WTC11 (cell line): ENCODE results near the gene S100P. TPM values are rescaled to one million over a fixed set of nuclear protein-coding genes. Genes with fewer than 3 reads are reported as not detected.

Experiments used
- ATAC-seq: fragments of 200-7000 bp; cut with Tn5 transposase; 2 replicates; pipeline ENCODE4 v1.10.0; 2021; ENCODE audit warnings: mild to moderate bottlenecking, moderate library complexity
- CTCF ChIA-PET: fragments of 300-600 bp; sonication (Branson Sonifier 250); formaldehyde crosslinking; loops from one replicate; lab custom pipeline; 2021; ENCODE audit warnings: antibody characterized with exemption; lab: Charles Lee
- POLR2A ChIA-PET: fragments of 350-600 bp; sonication (Branson Sonifier 250); formaldehyde crosslinking; loops from one replicate; lab custom pipeline; 2021; ENCODE audit warnings: antibody characterized with exemption; lab: Charles Lee
- DNase-seq: peaks from one replicate; pipeline ENCODE4 v3.0.0; 2021; ENCODE audit warnings: low spot score
- H3K27ac Mint-ChIP-seq: 2 replicates; pipeline ENCODE4 v1.8.0; 2021; ENCODE audit warnings: mixed read lengths
- H3K27me3 Mint-ChIP-seq: 2 replicates; pipeline ENCODE4 v1.8.0; 2021; ENCODE audit warnings: low read depth, mild to moderate bottlenecking, moderate library complexity, mixed read lengths
- H3K36me3 Mint-ChIP-seq: 2 replicates; pipeline ENCODE4 v1.8.0; 2021; ENCODE audit warnings: mixed read lengths
- H3K4me1 Mint-ChIP-seq: 2 replicates; pipeline ENCODE4 v1.8.0; 2022; ENCODE audit warnings: mixed read lengths
- H3K4me3 Mint-ChIP-seq: 2 replicates; pipeline ENCODE4 v1.8.0; 2021; ENCODE audit warnings: mild to moderate bottlenecking, moderate library complexity, mixed read lengths
- H3K9me3 Mint-ChIP-seq: 2 replicates; pipeline ENCODE4 v1.8.0; 2021; ENCODE audit warnings: mixed read lengths
- CBFB ChIP-seq: sonication (generic); formaldehyde crosslinking; IDR thresholded peaks from 2 replicates; pipeline ENCODE4 v1.8.1; 2022; ENCODE audit warnings: mild to moderate bottlenecking, low read depth, missing genetic modification reagents
- E2F5 ChIP-seq: sonication (generic); formaldehyde crosslinking; IDR thresholded peaks from 2 replicates; pipeline ENCODE4 v1.8.1; 2022; ENCODE audit warnings: mild to moderate bottlenecking, moderate library complexity, missing genetic modification reagents
- EMX1 ChIP-seq: fragments of 250-450 bp; sonication (Bioruptor Pico); IDR thresholded peaks from 2 replicates; pipeline ENCODE4 v1.8.0; 2021; ENCODE audit warnings: mild to moderate bottlenecking
- ETV6 ChIP-seq: sonication (generic); formaldehyde crosslinking; IDR thresholded peaks from 2 replicates; pipeline ENCODE4 v1.8.1; 2022; ENCODE audit warnings: mild to moderate bottlenecking, missing genetic modification reagents
- GTF2I ChIP-seq: fragments of 250-450 bp; sonication (Bioruptor Pico); conservative IDR thresholded peaks from 2 replicates; pipeline ENCODE4 v1.4.0; 2021; ENCODE audit warnings: mild to moderate bottlenecking
- MXD4 ChIP-seq: fragments of 250-450 bp; sonication (Bioruptor Pico); IDR thresholded peaks from 2 replicates; pipeline ENCODE4 v1.8.0; 2021; ENCODE audit warnings: mild to moderate bottlenecking, moderate library complexity, borderline replicate concordance
- MYBL2 ChIP-seq: sonication (generic); formaldehyde crosslinking; IDR thresholded peaks from 2 replicates; pipeline ENCODE4 v1.8.1; 2023; ENCODE audit warnings: mild to moderate bottlenecking, moderate library complexity, missing genetic modification reagents
- PRRX2 ChIP-seq: fragments of 250-450 bp; sonication (Bioruptor Pico); IDR thresholded peaks from 2 replicates; pipeline ENCODE4 v1.8.0; 2021; ENCODE audit warnings: mild to moderate bottlenecking
- RELA ChIP-seq: sonication (generic); formaldehyde crosslinking; IDR thresholded peaks from 2 replicates; pipeline ENCODE4 v1.8.1; 2022; ENCODE audit warnings: missing genetic modification reagents, mild to moderate bottlenecking, borderline replicate concordance
- SMAD4 ChIP-seq: sonication (generic); formaldehyde crosslinking; IDR thresholded peaks from 2 replicates; pipeline ENCODE4 v1.8.0; 2022; ENCODE audit warnings: mild to moderate bottlenecking, missing genetic modification reagents
- SOX15 ChIP-seq: fragments of 250-450 bp; sonication (Bioruptor Pico); IDR thresholded peaks from 2 replicates; pipeline ENCODE4 v1.9.0; 2021; ENCODE audit warnings: mild to moderate bottlenecking
- SP1 ChIP-seq: sonication (generic); formaldehyde crosslinking; conservative IDR thresholded peaks from 2 replicates; pipeline ENCODE4 v1.8.1; 2022; ENCODE audit warnings: missing genetic modification reagents
- TEAD1 ChIP-seq: sonication (generic); formaldehyde crosslinking; IDR thresholded peaks from 2 replicates; pipeline ENCODE4 v1.8.0; 2022; ENCODE audit warnings: mild to moderate bottlenecking, missing genetic modification reagents
- ZNF317 ChIP-seq: sonication (generic); formaldehyde crosslinking; IDR thresholded peaks from 2 replicates; pipeline ENCODE4 v1.8.1; 2023; ENCODE audit warnings: low read depth, mild to moderate bottlenecking, moderate library complexity, missing genetic modification reagents, borderline replicate concordance
- ZNF416 ChIP-seq: fragments of 250-450 bp; sonication (Bioruptor Pico); IDR thresholded peaks from 2 replicates; pipeline ENCODE4 v1.9.0; 2021; ENCODE audit warnings: mild to moderate bottlenecking, inconsistent platforms
- total RNA-seq: library from RNA; stranded (reverse); gene quantifications from 3 replicates; pipeline ENCODE4 v1.2.3, GENCODE V29; 2021
- TF ChIP-seq, protein P1 (sequence below): sonication (generic); formaldehyde crosslinking; IDR thresholded peaks from 2 replicates; pipeline ENCODE4 v1.8.1; 2023; ENCODE audit warnings: mild to moderate bottlenecking, missing genetic modification reagents, borderline replicate concordance
- TF ChIP-seq, protein P2 (sequence below): sonication (generic); formaldehyde crosslinking; IDR thresholded peaks from 2 replicates; pipeline ENCODE4 v1.8.0; 2022; ENCODE audit warnings: mild to moderate bottlenecking, missing genetic modification reagents
- TF ChIP-seq, protein P3 (sequence below): sonication (generic); formaldehyde crosslinking; IDR thresholded peaks from 2 replicates; pipeline ENCODE4 v1.8.1; 2023; ENCODE audit warnings: mild to moderate bottlenecking, moderate library complexity, missing genetic modification reagents

The S100P gene
- total RNA-seq, 1 experiment from 2014 or later: not detected

DNA sequence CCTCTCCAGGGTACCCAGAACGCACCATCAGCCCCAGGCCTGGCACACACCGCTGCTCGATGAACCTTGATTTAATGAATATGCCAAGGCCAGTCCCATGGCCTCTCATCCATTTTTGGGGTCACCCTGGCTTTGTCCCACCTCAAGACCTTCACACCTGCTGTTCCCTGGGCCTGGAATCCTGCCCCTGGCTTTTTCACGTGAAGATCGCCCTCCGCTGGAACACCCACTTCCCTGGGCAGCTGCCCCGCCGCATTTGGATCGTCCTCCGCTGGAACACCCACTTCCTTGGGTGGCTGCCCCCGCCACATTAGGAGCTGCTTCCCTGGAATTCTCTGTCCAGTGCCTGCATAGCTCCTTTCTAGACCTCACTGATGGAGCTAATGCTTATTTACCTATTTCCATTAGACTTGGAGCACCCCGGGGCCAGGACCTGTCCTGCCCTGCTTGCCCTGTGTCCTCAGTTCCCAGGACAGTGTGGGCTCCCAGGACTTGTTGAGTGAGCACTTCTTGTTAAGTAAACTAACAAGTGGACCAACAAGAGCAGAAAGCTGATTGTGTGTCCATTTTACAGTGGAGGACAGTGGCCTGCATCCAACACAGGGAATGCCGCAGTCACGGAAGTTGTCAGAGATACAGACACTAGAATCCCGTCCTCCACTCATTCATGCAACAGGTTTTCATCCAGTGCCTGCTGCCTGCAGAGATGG is 34.8 kb downstream of the S100P start:
- Mint-ChIP-seq H3K27me3 (no peaks in the 10 kb centered on the region), H3K36me3 (no peaks in the 10 kb centered on the region), H3K4me1 (peaks cover 16% of the 10 kb centered on the region), H3K9me3 (no peaks in the 10 kb centered on the region), H3K27ac (no peak overlapping the region), H3K4me3 (no peak overlapping the region)
- ATAC-seq (no peak), DNase-seq (no peak)
- CTCF ChIA-PET: interaction anchor here (1.8 to 3.8 kb wide), 2 partner anchors 145 to 342 kb away, joined by 4 to 13 read pairs; no protein-coding TSS in a partner anchor
- no peak for TF ChIP-seq SOX15 (CRISPR knock-in tag)
- no peak for TF ChIP-seq ZNF416 (CRISPR knock-in tag)
- TF ChIP-seq SMAD4: no peak
- no peak for TF ChIP-seq ZNF317 (CRISPR knock-in tag)
- POLR2A ChIA-PET: no interaction called here

GRCh38 chr4:6730603-6731317 is 37.1 kb downstream of the S100P start:
- ChIA-PET CTCF (interaction anchor here (0.6 to 3.8 kb wide), 7 partner anchors 66 to 652 kb away, joined by 3 to 13 read pairs (median 3); partner anchors contain the start of gene TADA2B), POLR2A (interaction anchor here (0.5 to 0.6 kb wide), 2 partner anchors 730 to 1480 kb away, joined by 3 read pairs; no protein-coding TSS in a partner anchor)
- no peak for DNase-seq
- Mint-ChIP-seq H3K9me3 (no peaks in the 10 kb centered on the region), H3K27me3 (no peaks in the 10 kb centered on the region; the same call in 1 of the 2 replicates), H3K4me3 (no peak overlapping the region), H3K27ac (0 out of 2 replicates have a peak overlapping the region, but pooled peaks have one; percentile 23)
- TF ChIP-seq, protein P1, sequence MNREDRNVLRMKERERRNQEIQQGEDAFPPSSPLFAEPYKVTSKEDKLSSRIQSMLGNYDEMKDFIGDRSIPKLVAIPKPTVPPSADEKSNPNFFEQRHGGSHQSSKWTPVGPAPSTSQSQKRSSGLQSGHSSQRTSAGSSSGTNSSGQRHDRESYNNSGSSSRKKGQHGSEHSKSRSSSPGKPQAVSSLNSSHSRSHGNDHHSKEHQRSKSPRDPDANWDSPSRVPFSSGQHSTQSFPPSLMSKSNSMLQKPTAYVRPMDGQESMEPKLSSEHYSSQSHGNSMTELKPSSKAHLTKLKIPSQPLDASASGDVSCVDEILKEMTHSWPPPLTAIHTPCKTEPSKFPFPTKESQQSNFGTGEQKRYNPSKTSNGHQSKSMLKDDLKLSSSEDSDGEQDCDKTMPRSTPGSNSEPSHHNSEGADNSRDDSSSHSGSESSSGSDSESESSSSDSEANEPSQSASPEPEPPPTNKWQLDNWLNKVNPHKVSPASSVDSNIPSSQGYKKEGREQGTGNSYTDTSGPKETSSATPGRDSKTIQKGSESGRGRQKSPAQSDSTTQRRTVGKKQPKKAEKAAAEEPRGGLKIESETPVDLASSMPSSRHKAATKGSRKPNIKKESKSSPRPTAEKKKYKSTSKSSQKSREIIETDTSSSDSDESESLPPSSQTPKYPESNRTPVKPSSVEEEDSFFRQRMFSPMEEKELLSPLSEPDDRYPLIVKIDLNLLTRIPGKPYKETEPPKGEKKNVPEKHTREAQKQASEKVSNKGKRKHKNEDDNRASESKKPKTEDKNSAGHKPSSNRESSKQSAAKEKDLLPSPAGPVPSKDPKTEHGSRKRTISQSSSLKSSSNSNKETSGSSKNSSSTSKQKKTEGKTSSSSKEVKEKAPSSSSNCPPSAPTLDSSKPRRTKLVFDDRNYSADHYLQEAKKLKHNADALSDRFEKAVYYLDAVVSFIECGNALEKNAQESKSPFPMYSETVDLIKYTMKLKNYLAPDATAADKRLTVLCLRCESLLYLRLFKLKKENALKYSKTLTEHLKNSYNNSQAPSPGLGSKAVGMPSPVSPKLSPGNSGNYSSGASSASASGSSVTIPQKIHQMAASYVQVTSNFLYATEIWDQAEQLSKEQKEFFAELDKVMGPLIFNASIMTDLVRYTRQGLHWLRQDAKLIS: no peak
- no peak for TF ChIP-seq E2F5 (CRISPR knock-in tag)
- TF ChIP-seq MXD4 (CRISPR knock-in tag): no peak
- no peak for TF ChIP-seq EMX1 (CRISPR knock-in tag)
- TF ChIP-seq, protein P2, sequence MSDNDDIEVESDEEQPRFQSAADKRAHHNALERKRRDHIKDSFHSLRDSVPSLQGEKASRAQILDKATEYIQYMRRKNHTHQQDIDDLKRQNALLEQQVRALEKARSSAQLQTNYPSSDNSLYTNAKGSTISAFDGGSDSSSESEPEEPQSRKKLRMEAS (CRISPR knock-in tag): no peak
- no peak for TF ChIP-seq SOX15 (CRISPR knock-in tag)
- no peak for TF ChIP-seq GTF2I (CRISPR knock-in tag)
- no peak for TF ChIP-seq ETV6 (CRISPR knock-in tag)
- TF ChIP-seq SP1: no peak
- TF ChIP-seq TEAD1 (CRISPR knock-in tag): no peak
- no peak for TF ChIP-seq CBFB
- TF ChIP-seq PRRX2 (CRISPR knock-in tag): no peak
- TF ChIP-seq, protein P3, sequence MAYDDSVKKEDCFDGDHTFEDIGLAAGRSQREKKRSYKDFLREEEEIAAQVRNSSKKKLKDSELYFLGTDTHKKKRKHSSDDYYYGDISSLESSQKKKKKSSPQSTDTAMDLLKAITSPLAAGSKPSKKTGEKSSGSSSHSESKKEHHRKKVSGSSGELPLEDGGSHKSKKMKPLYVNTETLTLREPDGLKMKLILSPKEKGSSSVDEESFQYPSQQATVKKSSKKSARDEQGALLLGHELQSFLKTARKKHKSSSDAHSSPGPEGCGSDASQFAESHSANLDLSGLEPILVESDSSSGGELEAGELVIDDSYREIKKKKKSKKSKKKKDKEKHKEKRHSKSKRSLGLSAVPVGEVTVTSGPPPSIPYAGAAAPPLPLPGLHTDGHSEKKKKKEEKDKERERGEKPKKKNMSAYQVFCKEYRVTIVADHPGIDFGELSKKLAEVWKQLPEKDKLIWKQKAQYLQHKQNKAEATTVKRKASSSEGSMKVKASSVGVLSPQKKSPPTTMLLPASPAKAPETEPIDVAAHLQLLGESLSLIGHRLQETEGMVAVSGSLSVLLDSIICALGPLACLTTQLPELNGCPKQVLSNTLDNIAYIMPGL (CRISPR knock-in tag): no peak
- TF ChIP-seq MYBL2: no peak
- TF ChIP-seq RELA: no peak
- no peak for TF ChIP-seq ZNF416 (CRISPR knock-in tag)
- TF ChIP-seq, all 79 proteins: peak for 0
- H3K36me3 Mint-ChIP-seq: no peaks in the 10 kb centered on the region
- ATAC-seq: no peak; the same call in 1 of the 2 replicates
- H3K4me1 Mint-ChIP-seq: peaks cover 16% of the 10 kb centered on the region
